NCI-H526 treated with DMSO at 0.1 percent for 48 hours (cell line): ENCODE measurements around the gene PDK1.
"Not testable (repeated sequence)": the region's sequence is repeated elsewhere in the genome, so short reads cannot be mapped to it uniquely, and the experiment has no call there.

Experiments
- DNase-seq: peaks from one replicate; lab custom pipeline; 2025; lab: John Stamatoyannopoulos, UW

Gene PDK1

DNA sequence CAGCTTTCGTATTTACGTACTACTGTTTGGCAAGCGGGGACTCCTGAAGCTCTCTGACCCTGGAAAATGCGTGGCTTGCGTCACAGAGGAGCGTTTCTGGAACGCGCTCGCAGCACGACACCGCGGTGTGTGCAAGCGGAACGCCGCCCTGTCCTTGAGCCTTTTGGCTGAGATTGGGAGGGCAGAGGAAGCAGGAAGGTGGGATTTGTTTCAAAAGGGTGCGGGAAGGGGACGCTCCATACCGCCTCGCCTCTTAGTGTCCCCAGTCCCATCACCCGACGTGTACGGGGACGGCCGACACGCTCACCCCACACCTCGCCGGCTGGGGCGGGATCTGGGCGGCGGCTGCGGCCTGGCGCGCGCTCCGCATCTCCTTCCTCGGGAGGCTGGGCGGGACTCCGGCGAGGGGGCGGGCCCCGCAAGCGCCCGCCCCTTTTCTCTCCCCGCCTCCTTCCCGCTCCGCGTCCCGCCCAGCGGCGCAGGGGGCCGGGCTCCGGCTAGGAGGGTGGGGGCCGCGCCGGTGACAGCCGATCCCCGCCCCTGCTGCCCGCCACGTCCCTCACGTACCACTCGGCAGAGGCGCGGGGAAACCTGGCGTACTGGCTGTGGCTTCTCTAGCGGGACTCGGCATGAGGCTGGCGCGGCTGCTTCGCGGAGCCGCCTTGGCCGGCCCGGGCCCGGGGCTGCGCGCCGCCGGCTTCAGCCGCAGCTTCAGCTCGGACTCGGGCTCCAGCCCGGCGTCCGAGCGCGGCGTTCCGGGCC is at the start of gene PDK1:
Gene PDK1 (plus strand): TSS at position 569 of the 762 bp plus-strand sequence. CDS start 61 bp downstream, at position 630.
- DNase-seq = peak; percentile 84

DNA sequence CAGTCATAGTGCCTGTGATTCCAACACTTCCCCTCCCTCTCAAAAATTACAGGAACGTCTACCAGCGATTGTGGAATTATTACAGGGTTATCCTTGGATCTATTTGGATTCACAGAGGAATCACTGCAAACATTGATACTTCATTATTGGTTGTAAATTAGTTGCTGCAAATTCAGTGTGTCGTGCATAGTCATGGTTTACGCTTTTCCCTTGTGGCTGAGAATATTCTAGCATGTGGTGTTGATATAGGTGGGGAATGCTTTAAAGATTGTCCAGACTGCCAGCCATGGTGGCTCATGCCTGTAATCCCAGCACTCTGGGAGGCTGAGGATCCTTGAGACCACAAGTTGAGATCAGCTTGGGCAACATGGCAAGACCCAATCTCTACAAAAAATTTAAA is 48.7 kb upstream of the PDK1 start:
- DNase-seq = no peak

DNA sequence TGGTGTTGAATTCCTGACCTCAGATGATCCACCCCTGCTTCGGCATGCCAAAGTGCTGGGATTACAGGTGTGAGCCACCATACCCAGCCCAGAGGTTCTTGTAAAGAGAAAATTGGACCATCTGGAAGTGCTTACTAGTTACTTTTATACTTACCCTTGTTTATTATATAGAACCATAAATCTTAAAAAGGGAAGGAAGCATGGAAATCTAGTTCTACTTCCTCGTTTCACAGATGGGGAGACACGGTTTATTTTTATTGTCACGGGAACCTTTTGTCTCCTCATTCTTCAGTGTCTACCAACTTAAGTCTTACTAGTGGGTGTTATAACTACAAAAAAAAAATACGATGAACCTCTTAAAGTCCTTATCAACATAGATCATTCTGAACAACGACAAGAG is 45.8 kb upstream of the PDK1 start:
- DNase-seq = no peak

DNA sequence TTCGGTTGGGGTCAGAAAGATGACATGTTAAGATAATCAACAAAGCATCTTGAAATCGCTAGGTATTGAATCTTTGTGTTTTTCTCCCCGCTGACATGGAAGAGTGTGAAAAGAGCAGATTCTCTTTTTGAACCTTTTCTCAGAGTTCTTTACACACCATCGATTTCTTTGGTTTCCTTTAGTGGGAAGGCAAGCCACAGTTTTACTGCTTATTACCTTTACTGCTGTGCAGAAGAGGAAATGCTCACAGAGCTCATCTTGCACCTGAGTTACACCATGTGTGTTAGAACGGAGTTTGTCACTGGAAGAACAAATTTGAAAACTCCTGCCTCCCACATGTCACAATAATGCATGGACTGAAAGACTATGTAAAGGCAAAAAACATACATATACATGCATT is 45.3 kb upstream of the PDK1 start:
- DNase-seq = no peak

DNA sequence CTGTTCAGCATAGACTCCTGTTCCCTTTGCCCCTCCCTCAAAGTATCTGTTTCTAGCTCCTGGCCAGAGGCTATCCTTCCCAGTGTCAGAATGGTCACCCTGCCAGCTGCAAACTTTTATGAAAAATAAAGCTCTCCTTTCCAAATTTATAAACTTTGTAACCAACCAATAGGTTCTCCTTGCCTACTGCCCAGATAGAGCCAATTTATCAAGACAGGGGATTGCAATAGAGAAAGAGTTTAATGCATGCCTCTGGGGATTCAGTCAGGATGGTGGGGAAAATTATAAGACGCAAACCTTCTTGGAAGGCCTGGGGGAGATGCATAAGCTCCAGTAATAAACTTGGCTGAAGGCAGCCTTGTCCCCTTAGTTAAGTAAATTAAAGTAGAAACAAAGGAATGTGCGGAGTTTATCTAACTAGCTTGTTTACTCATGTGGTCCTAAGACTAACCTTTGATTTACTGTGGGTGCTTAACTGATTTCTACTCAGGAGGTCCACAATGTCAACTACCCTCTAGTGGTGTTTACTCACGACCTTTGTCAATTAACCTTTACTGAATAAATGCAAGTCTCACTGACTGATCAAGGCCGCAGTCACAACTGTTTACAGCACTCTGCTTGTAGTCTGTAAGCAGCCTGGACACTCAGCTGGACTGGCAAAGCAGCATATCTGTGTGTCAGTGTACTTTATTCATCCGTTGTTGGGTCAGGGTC is 42.9 kb upstream of the PDK1 start:
- no peak for DNase-seq

DNA sequence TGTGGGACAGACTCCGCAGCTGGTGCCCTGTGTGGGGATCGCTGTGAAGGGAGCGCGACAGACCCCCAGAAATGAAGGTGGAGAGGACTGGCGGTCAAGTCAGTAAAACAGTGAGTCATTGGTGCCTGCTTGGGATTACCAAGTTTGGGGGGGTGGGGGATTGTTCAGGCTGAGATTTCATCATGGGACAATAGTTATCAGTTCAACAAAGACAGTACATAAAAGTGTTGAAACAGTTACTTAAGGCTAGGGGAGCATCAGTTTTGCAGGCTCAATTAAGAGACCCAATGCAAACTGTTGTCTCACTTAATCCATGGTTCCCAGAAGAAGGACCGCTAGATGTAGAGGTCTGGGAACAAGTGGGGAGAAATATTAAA is 42.4 kb upstream of the PDK1 start:
- DNase-seq = no peak

DNA sequence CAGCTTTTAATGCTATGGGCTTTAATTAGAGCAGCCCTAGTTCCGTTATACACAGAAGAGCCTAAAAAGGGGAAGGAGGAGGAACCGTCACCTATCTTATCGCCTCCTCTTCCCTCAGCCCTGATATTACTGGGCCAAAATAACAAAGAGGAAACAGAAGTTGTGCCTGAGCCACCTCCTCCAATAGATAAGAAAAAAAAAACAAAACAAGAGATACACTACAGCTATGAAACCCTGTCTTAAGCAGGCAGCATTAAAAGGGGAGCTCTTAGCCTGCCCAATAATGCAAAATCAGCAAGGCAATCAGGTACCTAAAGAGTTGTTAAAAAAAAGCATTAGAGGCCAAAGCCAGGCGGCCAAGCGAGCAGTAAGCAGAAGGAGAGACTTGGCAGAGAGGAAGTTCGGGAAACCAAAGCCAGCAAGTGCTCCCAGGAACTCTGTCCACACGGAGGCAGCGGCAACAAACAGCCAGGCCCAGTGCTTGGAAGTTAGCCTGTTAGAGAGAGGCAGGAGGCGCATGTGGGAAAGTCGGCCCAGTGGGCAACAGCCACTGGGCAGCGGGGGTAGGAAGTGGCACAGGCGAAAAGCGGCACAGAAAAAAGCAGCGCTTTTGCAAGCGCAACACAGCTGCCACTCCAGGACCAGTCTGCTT is 41.8 kb upstream of the PDK1 start:
- DNase-seq = no peak

DNA sequence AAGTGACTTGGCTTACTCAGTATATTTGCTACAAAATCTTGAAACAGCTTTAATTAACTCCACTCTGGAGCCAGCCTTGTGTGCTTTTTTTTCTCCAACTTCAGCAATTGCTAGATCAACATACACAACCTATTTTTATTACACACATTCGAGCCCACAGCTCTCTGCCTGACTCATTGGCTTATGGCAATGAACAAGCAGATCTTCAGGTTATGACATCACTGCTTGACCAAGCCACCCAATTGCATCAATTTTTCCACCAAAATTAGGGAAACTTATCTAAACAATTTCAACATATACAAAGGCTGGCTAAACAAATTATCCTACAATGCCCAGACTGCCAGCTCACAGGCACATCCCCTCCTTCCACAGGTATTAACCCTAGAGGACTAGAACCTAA is 39.6 kb upstream of the PDK1 start:
- no peak for DNase-seq

DNA sequence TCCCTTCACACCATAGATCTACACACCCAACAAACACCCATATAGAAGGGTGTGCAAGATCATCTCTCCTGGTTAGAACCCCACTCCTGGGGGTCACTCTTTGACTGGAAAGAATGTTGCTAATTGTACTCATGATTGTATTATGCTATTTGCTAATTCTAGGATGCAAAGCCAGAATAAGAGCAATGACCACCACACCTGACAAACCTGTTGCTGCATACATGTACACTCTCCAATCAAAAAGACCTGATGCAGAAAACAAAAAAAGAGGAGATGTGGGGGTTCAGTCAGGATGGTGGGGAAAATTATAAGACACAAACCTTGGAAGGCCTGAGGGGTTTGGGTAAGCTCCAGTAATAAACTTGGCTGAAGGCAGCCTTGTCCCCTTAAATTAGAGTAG is 36.9 kb upstream of the PDK1 start:
- no peak for DNase-seq

DNA sequence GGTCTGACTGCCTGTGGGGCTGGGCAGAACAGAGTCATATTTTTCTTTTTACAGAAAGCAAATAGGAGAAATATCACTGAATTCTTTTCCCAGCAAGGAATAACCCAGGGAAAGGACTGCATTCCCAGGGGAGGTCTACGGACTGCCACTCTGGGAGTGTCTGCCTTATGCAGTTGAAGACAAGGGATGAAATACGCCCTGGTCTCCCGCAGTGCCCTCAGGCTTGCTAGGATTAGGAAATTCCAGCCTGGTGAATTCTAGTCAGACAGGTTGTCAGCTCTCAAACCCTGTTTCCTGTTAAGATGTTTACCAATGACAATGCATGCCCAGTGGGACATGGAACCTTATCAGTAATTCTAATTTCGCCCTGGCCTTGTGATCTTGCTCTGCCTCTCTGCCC is 30.3 kb upstream of the PDK1 start:
- DNase-seq = no peak

DNA sequence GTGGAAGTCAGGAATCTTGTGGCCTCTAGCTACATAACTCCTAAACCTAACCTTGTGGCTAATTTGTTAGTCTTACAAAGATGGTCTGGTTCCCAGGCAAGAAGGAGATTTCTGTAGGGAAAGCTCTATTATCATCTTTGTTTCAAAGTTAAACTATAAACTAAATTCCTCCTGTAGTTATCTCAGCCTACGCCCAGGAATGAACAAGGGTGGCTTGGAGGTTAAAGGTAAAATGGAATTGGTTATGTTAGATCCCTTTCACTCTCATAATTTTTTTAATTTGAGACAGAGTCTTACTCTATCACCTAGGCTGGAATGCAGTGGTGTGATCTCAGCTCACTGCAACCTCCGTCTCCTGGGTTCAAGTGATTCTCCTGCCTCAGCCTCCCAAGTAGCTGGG is 24.6 kb upstream of the PDK1 start:
- DNase-seq = no peak

DNA sequence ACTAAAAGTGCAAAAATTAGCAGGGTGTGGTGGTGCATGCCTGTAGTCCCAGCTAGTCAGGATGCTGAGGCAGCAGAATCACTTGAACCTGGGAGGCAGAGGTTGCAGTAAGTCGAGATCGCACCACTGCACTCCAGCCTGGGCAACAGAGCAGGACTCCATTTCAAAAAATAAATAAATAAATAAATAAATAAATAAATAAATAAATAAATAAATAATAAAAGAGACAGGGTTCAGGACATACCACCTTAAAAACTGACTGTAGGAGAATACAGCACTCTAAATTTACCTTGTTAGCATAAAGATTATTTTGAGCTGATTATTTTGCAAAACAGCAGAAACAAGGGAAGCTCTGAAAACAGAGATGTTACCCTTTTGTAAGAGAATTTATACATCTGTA is 23.4 kb upstream of the PDK1 start:
- not testable (repeated sequence) for DNase-seq

DNA sequence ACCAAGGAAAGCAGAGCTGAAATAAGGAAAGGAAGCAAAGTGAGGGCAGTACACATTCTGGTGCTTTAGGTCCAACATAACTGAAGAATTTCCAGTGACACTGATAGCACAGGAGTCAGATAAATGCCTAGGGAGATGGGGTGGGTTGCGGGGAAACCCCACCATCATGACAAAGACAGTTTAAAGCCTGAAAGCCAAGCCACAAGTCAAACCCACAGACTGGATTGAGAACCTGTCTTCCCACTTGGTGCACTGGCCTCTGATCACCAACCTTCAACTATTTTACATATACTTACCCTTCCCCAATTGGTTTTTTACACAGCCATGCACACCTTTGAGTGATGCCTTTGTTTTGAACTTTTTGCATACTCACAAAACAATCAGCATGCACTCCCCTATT is 22.2 kb upstream of the PDK1 start:
- DNase-seq = no peak

DNA sequence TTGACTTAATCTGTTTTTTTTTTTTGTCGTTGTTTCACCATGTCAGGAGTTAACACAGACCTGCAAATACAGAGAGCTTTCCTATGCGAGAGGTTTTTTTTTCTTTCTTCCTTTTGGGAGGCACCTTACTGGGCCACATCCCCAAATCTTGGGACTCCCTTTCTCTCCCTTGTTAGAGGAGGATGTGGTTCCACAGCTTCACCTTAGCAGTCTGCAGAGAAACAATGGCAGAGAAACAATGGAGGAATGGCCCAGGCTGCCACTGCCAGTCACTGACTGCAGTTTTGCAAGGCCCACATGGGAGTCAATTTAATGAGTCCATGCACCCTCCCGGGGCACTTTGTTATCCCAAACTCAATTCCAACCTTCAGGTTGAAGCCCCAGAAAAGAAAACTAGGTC is 20.8 kb upstream of the PDK1 start:
- no peak for DNase-seq

DNA sequence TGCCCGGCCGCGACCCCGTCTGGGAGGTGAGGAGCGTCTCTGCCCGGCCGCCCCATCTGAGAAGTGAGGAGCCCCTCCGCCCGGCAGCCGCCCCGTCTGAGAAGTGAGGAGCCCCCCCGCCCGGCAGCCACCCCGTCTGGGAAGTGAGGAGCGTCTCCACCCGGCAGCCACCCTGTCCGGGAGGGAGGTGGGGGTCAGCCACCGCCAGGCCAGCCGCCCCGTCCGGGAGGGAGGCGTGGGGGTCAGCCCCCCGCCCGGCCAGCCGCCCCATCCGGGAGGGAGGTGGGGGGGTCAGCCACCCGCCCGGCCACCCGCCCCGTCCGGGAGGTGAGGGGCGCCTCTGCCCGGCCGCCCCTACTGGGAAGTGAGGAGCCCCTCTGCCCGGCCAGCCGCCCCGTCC is 18.0 kb upstream of the PDK1 start:
- not testable (repeated sequence) for DNase-seq

DNA sequence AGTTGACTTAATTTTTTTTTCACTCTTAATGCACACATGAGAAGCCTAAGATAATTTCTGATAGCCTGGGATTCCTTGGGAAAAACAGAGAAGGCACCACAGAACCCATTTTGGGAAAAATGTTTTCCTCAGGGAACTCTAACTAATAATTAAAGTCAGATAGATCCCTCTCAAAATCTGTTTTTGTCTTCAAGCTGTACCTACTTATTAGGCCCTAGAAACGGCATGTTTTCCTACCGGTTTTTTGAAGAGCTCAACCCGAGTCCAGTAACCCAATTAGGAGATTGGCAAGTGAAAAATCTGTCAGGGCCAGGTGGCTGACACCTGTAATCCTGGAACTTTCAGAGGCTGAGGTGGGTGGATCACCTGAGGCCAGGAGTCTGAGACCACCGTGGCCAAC is 16.1 kb upstream of the PDK1 start:
- DNase-seq = no peak

DNA sequence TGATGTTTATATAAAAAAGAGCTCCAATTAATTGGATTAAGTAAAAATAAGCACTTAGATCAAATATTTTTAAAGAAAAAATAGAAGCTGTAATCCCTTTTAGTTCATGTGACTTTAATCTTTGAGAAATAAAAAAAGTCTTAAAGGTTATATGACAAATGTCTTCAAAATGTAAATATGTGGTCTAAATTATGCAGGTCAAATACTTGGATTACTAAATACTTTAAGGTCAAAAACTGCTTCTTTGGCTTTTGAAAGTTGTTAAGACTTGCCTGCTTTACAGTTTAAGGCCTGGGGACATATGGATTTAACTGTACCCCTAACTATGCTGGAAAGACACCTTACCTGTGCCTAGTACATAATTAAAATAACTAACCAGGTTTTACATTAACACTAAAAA is 15.5 kb upstream of the PDK1 start:
- no peak for DNase-seq

DNA sequence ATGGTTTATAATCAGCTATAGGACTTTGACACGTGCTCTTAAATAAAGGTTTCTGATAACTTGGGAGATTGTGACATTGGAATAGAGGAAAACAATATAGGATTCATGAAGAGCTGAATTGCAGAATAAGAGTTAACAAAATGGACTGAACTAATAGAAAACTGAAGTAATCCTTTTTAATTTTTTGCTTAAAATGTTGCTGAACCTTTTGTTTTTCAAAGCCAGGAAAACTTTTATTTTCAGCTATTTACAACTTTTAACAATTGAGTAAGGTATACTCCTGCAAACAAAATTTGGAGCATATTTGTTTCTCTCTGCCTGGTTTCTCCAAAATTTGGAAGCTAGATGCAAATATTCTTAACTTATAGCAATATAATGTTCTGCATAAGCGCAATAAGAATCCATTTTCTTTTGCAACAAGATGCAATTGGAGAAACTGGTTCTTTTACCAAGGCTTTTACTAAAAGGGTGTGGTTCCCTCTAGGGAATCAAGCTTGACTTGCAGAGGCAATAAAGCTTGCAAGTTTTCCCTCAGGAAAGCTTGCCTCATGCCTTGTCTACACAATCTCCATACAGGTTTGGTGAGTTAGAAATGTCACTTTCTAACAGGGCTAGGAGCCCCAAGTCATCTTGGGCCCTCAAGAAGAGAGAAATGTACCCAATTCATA is 10.3 kb upstream of the PDK1 start:
- no peak for DNase-seq

DNA sequence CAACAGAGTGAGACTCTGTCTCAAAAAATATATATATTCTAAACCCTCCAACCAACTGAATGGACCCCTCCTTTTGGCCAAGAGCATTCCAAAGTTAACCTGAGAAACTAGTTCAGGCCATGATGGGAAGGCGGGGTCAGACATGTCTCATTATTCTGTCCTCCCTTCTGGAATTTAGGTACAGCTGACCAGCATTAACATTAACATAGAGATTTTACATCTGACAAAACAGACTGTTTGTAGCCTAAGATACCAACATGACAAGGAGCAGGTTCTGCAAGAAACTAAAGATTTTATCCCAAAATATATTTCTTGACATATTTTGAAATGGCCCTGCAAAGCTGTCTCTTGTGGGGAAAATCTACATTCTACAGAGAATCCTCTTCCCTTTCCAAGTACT is 6.8 kb upstream of the PDK1 start:
- DNase-seq = no peak

DNA sequence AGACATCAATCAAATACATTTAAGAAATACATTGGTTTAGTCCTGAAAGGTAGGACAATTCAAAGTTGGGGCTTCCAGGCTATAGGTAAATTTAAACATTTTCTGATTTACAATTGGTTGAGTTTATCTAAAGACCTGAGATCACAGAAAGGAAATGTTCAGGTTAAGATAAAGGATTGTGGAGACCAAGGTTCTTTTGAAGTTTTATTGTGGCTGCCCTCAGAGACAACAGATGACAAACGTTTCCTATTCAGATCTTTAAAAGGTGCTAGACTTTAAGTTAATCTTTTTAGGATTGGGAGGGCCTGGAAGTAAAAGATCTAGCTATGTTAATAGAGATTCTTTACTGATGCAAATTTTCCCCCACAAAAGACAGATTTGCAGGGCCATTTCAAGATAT is 6.1 kb upstream of the PDK1 start:
- not testable (repeated sequence) for DNase-seq

DNA sequence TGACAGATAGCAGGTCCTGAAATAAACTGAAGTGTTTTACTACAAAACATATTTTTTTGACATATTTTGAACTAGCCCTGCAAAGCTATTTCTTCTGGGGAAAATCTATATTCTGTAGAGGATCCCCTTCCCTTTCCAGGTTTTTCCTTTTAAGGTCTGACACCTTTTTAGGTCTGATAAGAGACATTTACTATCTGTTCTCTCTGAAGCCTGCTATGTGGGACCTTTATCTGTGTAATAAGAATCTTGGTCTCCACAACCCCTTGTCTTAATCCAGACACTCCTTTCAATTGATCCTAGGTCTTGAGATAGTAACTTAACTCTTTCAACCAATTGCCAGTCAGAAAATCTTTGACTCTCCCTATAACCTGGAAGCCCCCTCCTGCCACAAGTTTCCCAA is 5.5 kb upstream of the PDK1 start:
- DNase-seq = no peak

DNA sequence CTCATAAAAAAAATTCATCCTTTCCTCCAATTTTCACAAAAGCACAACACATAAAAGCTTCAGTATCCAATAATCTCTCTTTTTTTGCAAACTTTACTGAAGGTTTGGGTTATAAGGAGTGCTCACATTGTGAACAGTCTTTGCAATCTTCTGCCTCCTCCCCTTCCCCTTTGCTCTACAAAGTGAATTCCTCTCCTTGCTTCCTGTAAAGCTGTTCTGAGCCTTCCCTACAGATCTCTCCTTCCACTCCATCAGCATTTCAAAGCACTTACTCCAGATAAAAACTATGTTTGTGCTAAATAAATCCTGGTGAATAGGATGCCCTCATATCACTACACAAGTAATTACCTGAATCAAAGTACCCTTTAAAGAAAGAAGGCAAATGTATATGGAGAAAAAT is 4.6 kb upstream of the PDK1 start:
- no peak for DNase-seq
